H9 (cell line): ENCODE measurements around the gene MORC1. TPM values are rescaled to one million over a fixed set of nuclear protein-coding genes. Genes with fewer than 3 reads are reported as not detected.
A peak's percentile ranks its signal among the peaks of the same experiment; 100 is the strongest.

Experiments
- DNase-seq: peaks from one replicate; pipeline ENCODE4 v3.0.0-alpha.2; 2017
- H2AFZ ChIP-seq: one replicate; pipeline ENCODE4 v1.6.1; 2013; ENCODE audit warnings: mild to moderate bottlenecking, low read length, control low read depth, moderate library complexity
- H2AK5ac ChIP-seq: 2 replicates; pipeline ENCODE4 v1.6.1; 2013; ENCODE audit warnings: low read length, control low read depth, mixed read lengths; ENCODE audit not compliant: insufficient read length
- H2BK120ac ChIP-seq: one replicate; pipeline ENCODE4 v1.6.1; 2013; ENCODE audit warnings: low read depth, mild to moderate bottlenecking, low read length, control low read depth, inconsistent platforms; ENCODE audit not compliant: poor library complexity, severe bottlenecking
- H2BK12ac ChIP-seq: 2 replicates; pipeline ENCODE4 v1.6.1; 2013; ENCODE audit warnings: low read length, control low read depth, mixed read lengths, low read depth; ENCODE audit not compliant: insufficient read length
- H2BK15ac ChIP-seq: 2 replicates; pipeline ENCODE4 v1.6.1; 2013; ENCODE audit warnings: low read depth, low read length, control low read depth
- H2BK20ac ChIP-seq: one replicate; pipeline ENCODE4 v1.6.1; 2013; ENCODE audit warnings: low read depth, mild to moderate bottlenecking, low read length, control low read depth, inconsistent platforms; ENCODE audit not compliant: poor library complexity, severe bottlenecking
- H2BK5ac ChIP-seq: 2 replicates; pipeline ENCODE4 v1.6.1; 2013; ENCODE audit warnings: low read length, control low read depth, mixed read lengths; ENCODE audit not compliant: insufficient read length
- H3K14ac ChIP-seq: 2 replicates; pipeline ENCODE4 v1.6.1; 2013; ENCODE audit warnings: low read length, control low read depth; ENCODE audit not compliant: insufficient read depth
- H3K18ac ChIP-seq: 2 replicates; pipeline ENCODE4 v1.6.1; 2013; ENCODE audit warnings: low read depth, mild to moderate bottlenecking, mixed read lengths, low read length, control low read depth; ENCODE audit not compliant: insufficient read length
- H3K23ac ChIP-seq: 2 replicates; pipeline ENCODE4 v1.6.1; 2013; ENCODE audit warnings: low read length, control low read depth, mixed read lengths, low read depth; ENCODE audit not compliant: insufficient read length
- H3K23me2 ChIP-seq: 2 replicates; pipeline ENCODE4 v1.6.1; 2013; ENCODE audit warnings: low read depth, mild to moderate bottlenecking, mixed read lengths, low read length, control low read depth; ENCODE audit not compliant: insufficient read length, poor library complexity, severe bottlenecking
- H3K27ac ChIP-seq: 2 replicates; pipeline ENCODE4 v1.5.1; 2013; ENCODE audit warnings: low read length, control low read depth, mixed read lengths, low read depth; ENCODE audit not compliant: insufficient read length
- H3K27me3 ChIP-seq: 2 replicates; pipeline ENCODE4 v1.6.1; 2013; ENCODE audit warnings: low read length, control low read depth, inconsistent platforms; ENCODE audit not compliant: insufficient read depth
- H3K4ac ChIP-seq: 2 replicates; pipeline ENCODE4 v1.6.1; 2013; ENCODE audit warnings: low read depth, mild to moderate bottlenecking, control low read depth, inconsistent platforms, low read length, moderate library complexity
- H3K4me1 ChIP-seq: 2 replicates; pipeline ENCODE4 v1.6.1; 2013; ENCODE audit warnings: low read length, control low read depth, inconsistent platforms; ENCODE audit not compliant: insufficient read depth
- H3K4me2 ChIP-seq: 2 replicates; pipeline ENCODE4 v1.6.1; 2013; ENCODE audit warnings: low read length, control low read depth, mixed read lengths; ENCODE audit not compliant: insufficient read length, insufficient read depth
- H3K56ac ChIP-seq: 2 replicates; pipeline ENCODE4 v1.6.1; 2013; ENCODE audit warnings: low read depth, mild to moderate bottlenecking, mixed read lengths, low read length, control low read depth; ENCODE audit not compliant: insufficient read length
- H3K79me1 ChIP-seq: 2 replicates; pipeline ENCODE4 v1.6.1; 2013; ENCODE audit warnings: low read depth, mild to moderate bottlenecking, moderate library complexity, low read length, control low read depth, inconsistent platforms; ENCODE audit not compliant: insufficient read depth, poor library complexity, severe bottlenecking
- H3K79me2 ChIP-seq: 2 replicates; pipeline ENCODE4 v1.6.1; 2013; ENCODE audit warnings: low read length, control low read depth, inconsistent platforms; ENCODE audit not compliant: insufficient read depth
- H3K9ac ChIP-seq: 2 replicates; pipeline ENCODE4 v1.6.1; 2013; ENCODE audit warnings: low read length, control low read depth, mixed read lengths; ENCODE audit not compliant: insufficient read length; ENCODE audit errors: extremely low read depth
- H3K9me3 ChIP-seq: one replicate; pipeline ENCODE4 v1.6.1; 2013; ENCODE audit warnings: low read depth, low read length, inconsistent platforms; ENCODE audit not compliant: control insufficient read depth
- H3T11ph ChIP-seq: one replicate; pipeline ENCODE4 v1.6.1; 2013; ENCODE audit warnings: mild to moderate bottlenecking, low read length, control low read depth, inconsistent platforms
- H4K20me1 ChIP-seq: one replicate; pipeline ENCODE4 v1.6.1; 2013; ENCODE audit not compliant: control insufficient read depth, insufficient read length, insufficient read depth
- H4K5ac ChIP-seq: 2 replicates; pipeline ENCODE4 v1.6.1; 2013; ENCODE audit warnings: low read depth, mild to moderate bottlenecking, mixed read lengths, low read length, control low read depth; ENCODE audit not compliant: insufficient read length
- H4K8ac ChIP-seq: replicated peaks from 2 replicates; pipeline ENCODE4 v1.6.1; 2013; ENCODE audit warnings: low read length, control low read depth, mixed read lengths, low read depth; ENCODE audit not compliant: insufficient read length
- H4K91ac ChIP-seq: 2 replicates; pipeline ENCODE4 v1.6.1; 2013; ENCODE audit warnings: low read depth, mild to moderate bottlenecking, moderate library complexity, mixed read lengths, low read length, control low read depth; ENCODE audit not compliant: insufficient read length
- H3K27ac Mint-ChIP-seq, 3 experiments: 2 replicates in 2 of 3; 3 replicates in 1 of 3; pipeline ENCODE4 v1.8.0; 2020 to 2021; ENCODE audit warnings: mixed read lengths in 3 of 3, mild to moderate bottlenecking in 1 of 3, moderate library complexity in 1 of 3
- H3K27me3 Mint-ChIP-seq: 2 replicates; pipeline ENCODE4 v1.8.0; 2021; ENCODE audit warnings: low read depth, mild to moderate bottlenecking, moderate library complexity, mixed read lengths
- H3K36me3 Mint-ChIP-seq, 3 experiments: 2 replicates in 2 of 3; 3 replicates in 1 of 3; pipeline ENCODE4 v1.8.0; 2020 to 2021; ENCODE audit warnings: low read depth in 3 of 3, mixed read lengths in 3 of 3; ENCODE audit not compliant: insufficient read depth in 1 of 3
- H3K4me1 Mint-ChIP-seq, 2 experiments: 2 replicates each; pipeline ENCODE4 v1.8.0; 2020; ENCODE audit warnings: mixed read lengths in 2 of 2
- H3K4me3 Mint-ChIP-seq, 2 experiments: 2 replicates in 1 of 2; 3 replicates in 1 of 2; pipeline ENCODE4 v1.8.0; 2020 to 2021; ENCODE audit warnings: mild to moderate bottlenecking in 2 of 2, mixed read lengths in 2 of 2, moderate library complexity in 1 of 2
- H3K9me3 Mint-ChIP-seq, 2 experiments: 2 replicates in 1 of 2; 3 replicates in 1 of 2; pipeline ENCODE4 v1.8.0; 2020; ENCODE audit warnings: mild to moderate bottlenecking in 2 of 2, mixed read lengths in 2 of 2, moderate library complexity in 1 of 2
- WGBS: extraction: QIAGEN DNeasy Blood & Tissue Kit; methylation state at CpG from one replicate; pipeline ENCODE4 v1.1.7; 2013; ENCODE audit warnings: missing lambda C conversion rate, low lambda C conversion rate, mixed read lengths; ENCODE audit not compliant: insufficient read length; ENCODE audit errors: extremely low coverage; 5-methylcytosine and 5-hydroxymethylcytosine counted together
- total RNA-seq: library from RNA; stranded (reverse); gene quantifications from 2 replicates; pipeline ENCODE4 v1.2.1, GENCODE V29; 2021
- TF ChIP-seq, protein P1 (sequence below): fragments of 200-600 bp; sonication (generic); conservative IDR thresholded peaks from 3 replicates; pipeline ENCODE4 v1.8.0; 2021; ENCODE audit warnings: antibody characterized with exemption, mild to moderate bottlenecking

Gene MORC1
- total RNA-seq, 1 experiment from 2014 or later, result not detected

DNA sequence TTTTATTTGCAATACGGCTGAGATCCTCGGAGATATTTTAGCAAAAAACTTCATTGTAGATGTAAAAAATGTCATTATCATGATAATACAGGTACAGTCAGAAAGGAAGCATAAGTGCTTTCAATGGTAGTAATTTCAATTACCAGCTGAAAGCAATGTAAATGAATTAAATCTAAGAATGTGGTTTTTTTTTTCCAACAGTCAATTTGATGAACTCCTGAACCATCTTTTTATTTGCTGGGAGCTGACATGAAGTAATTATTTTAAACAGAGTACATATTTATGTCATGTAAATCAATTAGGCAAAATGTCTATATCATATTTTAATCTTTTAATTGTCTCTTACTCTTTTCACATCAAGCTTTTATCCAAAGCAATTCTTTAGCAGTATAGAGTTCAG, 70.6 kb downstream of the MORC1 start:
- peak overlapping the region; percentile 21 to 80 (median 77); a peak in 5 of 7 replicates for H3K27ac Mint-ChIP-seq
- Histone ChIP-seq H4K20me1 (no peaks in the 10 kb centered on the region), H3K23me2 (no peaks in the 10 kb centered on the region), H2AK5ac (no peak overlapping the region), H3K4me1 (no peaks in the 10 kb centered on the region), H3K27ac (no peak overlapping the region), H3K23ac (no peak overlapping the region), H4K5ac (no peak overlapping the region), H3K4me2 (no peak overlapping the region), H3K4ac (no peak overlapping the region), H4K8ac (no peak overlapping the region), H2BK12ac (no peak overlapping the region), H2BK5ac (no peak overlapping the region), H2BK15ac (no peak overlapping the region), H3K79me1 (no peaks in the 10 kb centered on the region), H3K14ac (no peak overlapping the region), H3K79me2 (no peaks in the 10 kb centered on the region), H3K56ac (no peak overlapping the region), H3K18ac (no peak overlapping the region), H3K9me3 (no peaks in the 10 kb centered on the region), H3K9ac (no peak overlapping the region), H2BK20ac (no peak overlapping the region), H2BK120ac (no peak overlapping the region), H3K27me3 (no peaks in the 10 kb centered on the region), H3T11ph (no peak overlapping the region), H4K91ac (no peak overlapping the region), H2AFZ (no peak overlapping the region)
- no peaks in the 10 kb centered on the region for H3K36me3 Mint-ChIP-seq
- TF ChIP-seq, protein P1, sequence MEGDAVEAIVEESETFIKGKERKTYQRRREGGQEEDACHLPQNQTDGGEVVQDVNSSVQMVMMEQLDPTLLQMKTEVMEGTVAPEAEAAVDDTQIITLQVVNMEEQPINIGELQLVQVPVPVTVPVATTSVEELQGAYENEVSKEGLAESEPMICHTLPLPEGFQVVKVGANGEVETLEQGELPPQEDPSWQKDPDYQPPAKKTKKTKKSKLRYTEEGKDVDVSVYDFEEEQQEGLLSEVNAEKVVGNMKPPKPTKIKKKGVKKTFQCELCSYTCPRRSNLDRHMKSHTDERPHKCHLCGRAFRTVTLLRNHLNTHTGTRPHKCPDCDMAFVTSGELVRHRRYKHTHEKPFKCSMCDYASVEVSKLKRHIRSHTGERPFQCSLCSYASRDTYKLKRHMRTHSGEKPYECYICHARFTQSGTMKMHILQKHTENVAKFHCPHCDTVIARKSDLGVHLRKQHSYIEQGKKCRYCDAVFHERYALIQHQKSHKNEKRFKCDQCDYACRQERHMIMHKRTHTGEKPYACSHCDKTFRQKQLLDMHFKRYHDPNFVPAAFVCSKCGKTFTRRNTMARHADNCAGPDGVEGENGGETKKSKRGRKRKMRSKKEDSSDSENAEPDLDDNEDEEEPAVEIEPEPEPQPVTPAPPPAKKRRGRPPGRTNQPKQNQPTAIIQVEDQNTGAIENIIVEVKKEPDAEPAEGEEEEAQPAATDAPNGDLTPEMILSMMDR, result no peak
- no peaks in the 10 kb centered on the region for H3K9me3 Mint-ChIP-seq
- peaks cover 13% of the 10 kb centered on the region in 2 experiments for H3K4me1 Mint-ChIP-seq
- no peak overlapping the region for H3K4me3 Mint-ChIP-seq
- no CpG with 5 or more reads among the region's 2 CpGs for WGBS
- no peaks in the 10 kb centered on the region for H3K27me3 Mint-ChIP-seq
- DNase-seq, result no peak
